MM.1S (cell line): ENCODE data around the gene USP10.

Experiments
- DNase-seq: peaks from one replicate; pipeline ENCODE4 v3.0.0-alpha.2; 2015
- H2AFZ ChIP-seq: fragments of 300-600 bp; sonication (generic); 2 replicates; pipeline ENCODE4 v1.6.0; 2016; ENCODE audit warnings: antibody characterized with exemption, low read length
- H3F3A ChIP-seq: fragments of 300-600 bp; sonication (generic); 2 replicates; pipeline ENCODE4 v1.6.1; 2016; ENCODE audit warnings: mild to moderate bottlenecking, antibody characterized with exemption, low read length, moderate library complexity, mixed read lengths; ENCODE audit not compliant: insufficient read depth
- H3K27ac ChIP-seq: fragments of 300-600 bp; sonication (generic); 2 replicates; pipeline ENCODE4 v1.5.1; 2016; ENCODE audit warnings: mild to moderate bottlenecking, low read length
- H3K27me3 ChIP-seq: fragments of 300-600 bp; sonication (generic); replicated peaks from 2 replicates; pipeline ENCODE4 v1.6.0; 2016; ENCODE audit warnings: low read length; ENCODE audit not compliant: insufficient read depth
- H3K36me3 ChIP-seq: fragments of 300-600 bp; sonication (generic); replicated peaks from 2 replicates; pipeline ENCODE4 v1.6.1; 2016; ENCODE audit warnings: mild to moderate bottlenecking, low read length, mixed read lengths; ENCODE audit not compliant: insufficient read depth
- H3K4me1 ChIP-seq: fragments of 300-600 bp; sonication (generic); 2 replicates; pipeline ENCODE4 v1.6.1; 2016; ENCODE audit warnings: low read length, mixed read lengths
- H3K4me2 ChIP-seq: fragments of 300-600 bp; sonication (generic); 2 replicates; pipeline ENCODE4 v1.6.0; 2016; ENCODE audit warnings: low read depth, low read length
- H3K4me3 ChIP-seq: fragments of 300-600 bp; sonication (generic); 2 replicates; pipeline ENCODE4 v1.5.1; 2016; ENCODE audit warnings: low read length, mixed read lengths
- H3K79me2 ChIP-seq: fragments of 300-600 bp; sonication (generic); 2 replicates; pipeline ENCODE4 v1.6.1; 2016; ENCODE audit warnings: mixed run types, low read length, mixed read lengths
- H3K9ac ChIP-seq: fragments of 300-600 bp; sonication (generic); 2 replicates; pipeline ENCODE4 v1.6.1; 2016; ENCODE audit warnings: low read length, mixed read lengths
- H3K9me2 ChIP-seq: fragments of 300-600 bp; sonication (generic); replicated peaks from 2 replicates; pipeline ENCODE4 v1.6.1; 2016; ENCODE audit warnings: mild to moderate bottlenecking, low read length, mixed read lengths; ENCODE audit not compliant: insufficient read depth
- H3K9me3 ChIP-seq: fragments of 300-600 bp; sonication (generic); replicated peaks from 2 replicates; pipeline ENCODE4 v1.6.1; 2016; ENCODE audit warnings: mild to moderate bottlenecking, low read length, mixed read lengths; ENCODE audit not compliant: insufficient read depth
- H4K20me1 ChIP-seq: fragments of 300-600 bp; sonication (generic); 2 replicates; pipeline ENCODE4 v1.6.1; 2016; ENCODE audit warnings: mild to moderate bottlenecking, low read length, moderate library complexity, mixed read lengths; ENCODE audit not compliant: insufficient read depth
- CTCF ChIP-seq: fragments of 300-600 bp; sonication (generic); IDR thresholded peaks from 2 replicates; pipeline ENCODE4 v1.5.1; 2016; ENCODE audit warnings: antibody characterized with exemption, low read length, mixed read lengths
- EZH2 ChIP-seq: fragments of 300-600 bp; sonication (generic); optimal IDR thresholded peaks from 2 replicates; pipeline ENCODE3; 2017; ENCODE audit warnings: low read depth, mild to moderate bottlenecking, antibody characterized with exemption, low read length, mixed read lengths
- EZH2phosphoT487 ChIP-seq: fragments of 300-600 bp; sonication (generic); IDR thresholded peaks from 2 replicates; pipeline ENCODE4 v1.6.1; 2018; ENCODE audit warnings: antibody characterized with exemption, low read length

The USP10 gene

GRCh38 chr16:84778720-84779119 is 78.9 kb downstream of the USP10 start:
- H3K79me2 ChIP-seq: no peaks in the 10 kb centered on the region
- no peaks in the 10 kb centered on the region for H4K20me1 ChIP-seq
- no peak overlapping the region for H3K4me2 ChIP-seq
- H2AFZ ChIP-seq: no peak overlapping the region
- H3K36me3 ChIP-seq: no peaks in the 10 kb centered on the region
- DNase-seq: no peak
- H3K27ac ChIP-seq: no peak overlapping the region
- H3K4me3 ChIP-seq: no peak overlapping the region
- H3K9me3 ChIP-seq: no peaks in the 10 kb centered on the region
- H3K4me1 ChIP-seq: no peaks in the 10 kb centered on the region
- no peaks in the 10 kb centered on the region for H3K27me3 ChIP-seq
- no peaks in the 10 kb centered on the region for H3F3A ChIP-seq
- TF ChIP-seq EZH2phosphoT487 (no peak), EZH2 (no peak), CTCF (no peak)
- no peak overlapping the region for H3K9ac ChIP-seq
- H3K9me2 ChIP-seq: no peaks in the 10 kb centered on the region

GRCh38 chr16:84780063-84780462 is 80.3 kb downstream of the USP10 start:
- no peak for TF ChIP-seq CTCF
- H3K36me3 ChIP-seq: no peaks in the 10 kb centered on the region
- no peaks in the 10 kb centered on the region for H3K9me3 ChIP-seq

GRCh38 chr16:84780544-84781376 is 81.0 kb downstream of the USP10 start:
- Histone ChIP-seq H3K9me3 (no peaks in the 10 kb centered on the region), H3F3A (no peaks in the 10 kb centered on the region), H2AFZ (no peak overlapping the region), H4K20me1 (no peaks in the 10 kb centered on the region), H3K36me3 (no peaks in the 10 kb centered on the region), H3K27ac (no peak overlapping the region), H3K9me2 (no peaks in the 10 kb centered on the region), H3K4me2 (no peak overlapping the region), H3K79me2 (no peaks in the 10 kb centered on the region), H3K4me3 (no peak overlapping the region), H3K27me3 (no peaks in the 10 kb centered on the region), H3K9ac (no peak overlapping the region), H3K4me1 (no peaks in the 10 kb centered on the region)
- no peak for TF ChIP-seq EZH2phosphoT487
- no peak for TF ChIP-seq EZH2
- TF ChIP-seq CTCF: no peak
- DNase-seq: no peak

More at GRCh38 chr16:84780063-84780462, 80.3 kb downstream of the USP10 start:
- H3K4me1 ChIP-seq: no peaks in the 10 kb centered on the region
- H3K4me2 ChIP-seq: no peak overlapping the region
- DNase-seq: no peak
- H3K27ac ChIP-seq: no peak overlapping the region
- H3K4me3 ChIP-seq: no peak overlapping the region
- H3F3A ChIP-seq: no peaks in the 10 kb centered on the region
- H3K9me2 ChIP-seq: no peaks in the 10 kb centered on the region
- H3K27me3 ChIP-seq: no peaks in the 10 kb centered on the region
- H2AFZ ChIP-seq: no peak overlapping the region
- H4K20me1 ChIP-seq: no peaks in the 10 kb centered on the region
- no peaks in the 10 kb centered on the region for H3K79me2 ChIP-seq
- H3K9ac ChIP-seq: no peak overlapping the region
